ENCODE results near the gene DNAJC16. TPM values are rescaled to one million over a fixed set of nuclear protein-coding genes. Genes with fewer than 3 reads are reported as not detected.

Gene DNAJC16
- total RNA-seq, 1 donor from 2014 or later, result 30.0 TPM

GRCh38 chr1:15540186-15540585 lies 13.5 kb downstream of the DNAJC16 start:
- no peak for DNase-seq (ENCODE audit: low spot score)

- no peak for DNase-seq (ENCODE audit: low spot score)
These were observed 14.7 kb downstream of the DNAJC16 start for GRCh38 chr1:15541231-15541792.

GRCh38 chr1:15542388-15543250 lies 16.0 kb downstream of the DNAJC16 start:
- DNase-seq (ENCODE audit: low spot score), result no peak

- no peak for DNase-seq (ENCODE audit: low spot score)
These were observed 16.6 kb downstream of the DNAJC16 start for GRCh38 chr1:15543251-15543588.

GRCh38 chr1:15543589-15544568 lies 17.2 kb downstream of the DNAJC16 start:
- no peak for DNase-seq (ENCODE audit: low spot score)

GRCh38 chr1:15546641-15547040 lies 20.0 kb downstream of the DNAJC16 start:
- DNase-seq (ENCODE audit: low spot score), result no peak

- DNase-seq (ENCODE audit: low spot score), result no peak
These were observed 23.9 kb downstream of the DNAJC16 start for GRCh38 chr1:15550573-15550972.

GRCh38 chr1:15557008-15557407 lies 30.4 kb downstream of the DNAJC16 start:
- no peak for DNase-seq (ENCODE audit: low spot score)

- no peak for DNase-seq (ENCODE audit: low spot score)
These were observed 30.9 kb downstream of the DNAJC16 start for GRCh38 chr1:15557594-15557993.

GRCh38 chr1:15558516-15558915 lies 31.9 kb downstream of the DNAJC16 start:
- no peak for DNase-seq (ENCODE audit: low spot score)

GRCh38 chr1:15559189-15559810 lies 32.7 kb downstream of the DNAJC16 start:
- DNase-seq (ENCODE audit: low spot score), result peak; percentile 43

- DNase-seq (ENCODE audit: low spot score), result no peak
These were observed 41.9 kb downstream of the DNAJC16 start for GRCh38 chr1:15568387-15569073.

GRCh38 chr1:15570861-15571260 lies 44.2 kb downstream of the DNAJC16 start:
- no peak for DNase-seq (ENCODE audit: low spot score)

GRCh38 chr1:15571266-15571665 lies 44.6 kb downstream of the DNAJC16 start:
- no peak for DNase-seq (ENCODE audit: low spot score)

GRCh38 chr1:15573477-15573876 lies 46.8 kb downstream of the DNAJC16 start:
- no peak for DNase-seq (ENCODE audit: low spot score)

- no peak for DNase-seq (ENCODE audit: low spot score)
These were observed 48.1 kb downstream of the DNAJC16 start for GRCh38 chr1:15574741-15575140.

- DNase-seq (ENCODE audit: low spot score), result no peak
These were observed 49.0 kb downstream of the DNAJC16 start for GRCh38 chr1:15575549-15576150.

- DNase-seq (ENCODE audit: low spot score), result no peak
These were observed 51.0 kb downstream of the DNAJC16 start for GRCh38 chr1:15577691-15578090.

GRCh38 chr1:15578921-15579682 lies 52.5 kb downstream of the DNAJC16 start:
- no peak for DNase-seq (ENCODE audit: low spot score)

- no peak for DNase-seq (ENCODE audit: low spot score)
These were observed 53.0 kb downstream of the DNAJC16 start for GRCh38 chr1:15579683-15580047.

All from mucosa of gallbladder (tissue), 1 donor.